Trophoblast cell (in vitro differentiated cells and primary cell): ENCODE data around the gene GNLY.

ENCODE experiments used
- DNase-seq, 2 donors: peaks; one replicate each; pipeline ENCODE4 v3.0.0-alpha.2; 2016
- H2AFZ ChIP-seq: 2 replicates; pipeline ENCODE4 v1.6.1; 2013; ENCODE audit warnings: low read length, moderate library complexity, mild to moderate bottlenecking; ENCODE audit not compliant: insufficient read depth, poor library complexity
- H2AK5ac ChIP-seq: 2 replicates; pipeline ENCODE4 v1.6.1; 2013; ENCODE audit warnings: mild to moderate bottlenecking, low read length
- H2BK120ac ChIP-seq: 2 replicates; pipeline ENCODE4 v1.6.1; 2013; ENCODE audit warnings: low read length, mild to moderate bottlenecking, moderate library complexity; ENCODE audit not compliant: insufficient read depth, poor library complexity
- H2BK12ac ChIP-seq: 2 replicates; pipeline ENCODE4 v1.6.1; 2013; ENCODE audit warnings: mild to moderate bottlenecking, low read length, moderate library complexity
- H2BK5ac ChIP-seq: 2 replicates; pipeline ENCODE4 v1.6.1; 2013; ENCODE audit warnings: low read length, low read depth, moderate library complexity, mild to moderate bottlenecking; ENCODE audit not compliant: poor library complexity
- H3K14ac ChIP-seq: 2 replicates; pipeline ENCODE4 v1.6.1; 2013; ENCODE audit warnings: mild to moderate bottlenecking, low read length
- H3K18ac ChIP-seq: 2 replicates; pipeline ENCODE4 v1.6.1; 2013; ENCODE audit warnings: mild to moderate bottlenecking, low read length
- H3K23ac ChIP-seq: 2 replicates; pipeline ENCODE4 v1.6.1; 2013; ENCODE audit warnings: low read length
- H3K27ac ChIP-seq: 2 replicates; pipeline ENCODE4 v1.5.1; 2013; ENCODE audit warnings: low read depth, mild to moderate bottlenecking, inconsistent platforms, low read length, moderate library complexity
- H3K27me3 ChIP-seq: 2 replicates; pipeline ENCODE4 v1.6.1; 2013; ENCODE audit warnings: inconsistent platforms, mild to moderate bottlenecking, low read length, moderate library complexity; ENCODE audit not compliant: insufficient read depth
- H3K36me3 ChIP-seq, 2 experiments: 1 replicate in 1 of 2; 2 replicates in 1 of 2; pipeline ENCODE4 v1.6.1; 2013; ENCODE audit warnings: low read length in 2 of 2, mild to moderate bottlenecking in 2 of 2, moderate library complexity in 1 of 2; ENCODE audit not compliant: insufficient read depth in 2 of 2, control insufficient read depth in 1 of 2
- H3K4ac ChIP-seq: 2 replicates; pipeline ENCODE4 v1.6.1; 2013; ENCODE audit warnings: low read depth, mild to moderate bottlenecking, low read length, moderate library complexity
- H3K4me1 ChIP-seq, 2 experiments: 1 replicate in 1 of 2; 2 replicates in 1 of 2; pipeline ENCODE4 v1.6.1; 2013; ENCODE audit warnings: low read length in 2 of 2, mild to moderate bottlenecking in 2 of 2, moderate library complexity in 1 of 2; ENCODE audit not compliant: insufficient read depth in 2 of 2, control insufficient read depth in 1 of 2
- H3K4me2 ChIP-seq: 2 replicates; pipeline ENCODE4 v1.6.1; 2013; ENCODE audit warnings: inconsistent platforms, mild to moderate bottlenecking, low read length, moderate library complexity
- H3K4me3 ChIP-seq: 2 replicates; pipeline ENCODE4 v1.5.1; 2013; ENCODE audit warnings: mild to moderate bottlenecking, low read depth, low read length, inconsistent platforms
- H3K79me1 ChIP-seq: one replicate; pipeline ENCODE4 v1.6.1; 2013; ENCODE audit warnings: low read length
- H3K79me2 ChIP-seq: 2 replicates; pipeline ENCODE4 v1.6.1; 2013; ENCODE audit warnings: low read length, mild to moderate bottlenecking; ENCODE audit not compliant: control insufficient read depth, insufficient read depth, poor library complexity
- H3K9ac ChIP-seq: 2 replicates; pipeline ENCODE4 v1.6.1; 2013; ENCODE audit warnings: mild to moderate bottlenecking, low read length
- H3K9me3 ChIP-seq: 2 replicates; pipeline ENCODE4 v1.6.1; 2013; ENCODE audit warnings: low read depth, mild to moderate bottlenecking, control low read depth, inconsistent platforms, low read length; ENCODE audit not compliant: insufficient read depth
- H4K12ac ChIP-seq: 2 replicates; pipeline ENCODE4 v1.6.1; 2013; ENCODE audit warnings: low read depth, mild to moderate bottlenecking, low read length, moderate library complexity
- H4K8ac ChIP-seq: 2 replicates; pipeline ENCODE4 v1.6.1; 2013; ENCODE audit warnings: low read depth, mild to moderate bottlenecking, low read length, moderate library complexity
- H4K91ac ChIP-seq: one replicate; pipeline ENCODE4 v1.6.1; 2013; ENCODE audit warnings: low read depth, mild to moderate bottlenecking, low read length, moderate library complexity
- WGBS: extraction: QIAGEN DNeasy Blood & Tissue Kit; methylation state at CpG from one replicate; pipeline ENCODE4 v1.1.7; 2013; ENCODE audit warnings: missing lambda C conversion rate; ENCODE audit not compliant: insufficient read length, insufficient coverage; ENCODE audit errors: extremely low coverage; 5-methylcytosine and 5-hydroxymethylcytosine counted together

The GNLY gene

DNA sequence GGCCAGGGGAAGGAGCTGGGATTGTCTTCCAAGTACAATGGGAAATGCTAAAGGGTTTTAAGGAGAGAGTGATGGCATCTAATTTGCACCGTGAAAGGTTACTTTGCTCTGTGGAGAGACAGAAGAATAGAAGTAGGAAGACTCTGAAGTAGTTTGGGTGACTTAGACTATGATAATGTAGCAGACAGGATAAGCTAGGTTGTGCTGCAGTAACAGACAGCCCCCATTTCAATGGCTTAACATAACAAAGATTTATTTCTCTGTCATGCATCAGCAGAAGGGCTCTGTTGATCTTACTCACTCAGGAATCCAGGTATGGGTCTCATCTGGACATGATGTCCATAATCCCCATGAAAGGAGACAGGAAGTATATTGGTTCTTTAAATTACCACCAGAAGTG is 26.4 kb downstream of the GNLY start:
- no peak overlapping the region for H2BK12ac ChIP-seq
- DNase-seq = no peak
- no peak overlapping the region for H3K18ac ChIP-seq
- H3K4ac ChIP-seq = no peak overlapping the region
- H4K91ac ChIP-seq = no peak overlapping the region
- H3K4me3 ChIP-seq = no peak overlapping the region
- no peaks in the 10 kb centered on the region for H3K79me2 ChIP-seq
- H4K12ac ChIP-seq = no peak overlapping the region
- H3K4me2 ChIP-seq = no peak overlapping the region
- H3K9me3 ChIP-seq = no peaks in the 10 kb centered on the region
- no peaks in the 10 kb centered on the region for H3K27me3 ChIP-seq
- H3K27ac ChIP-seq = no peak overlapping the region
- peaks cover 0 to 2% of the 10 kb centered on the region in 2 experiments for H3K4me1 ChIP-seq
- no peak overlapping the region for H3K14ac ChIP-seq
- no peaks in the 10 kb centered on the region for H3K36me3 ChIP-seq
- H4K8ac ChIP-seq = no peak overlapping the region
- H3K9ac ChIP-seq = no peak overlapping the region
- H2AFZ ChIP-seq = no peak overlapping the region
- no CpG with 5 or more reads among the region's 1 CpG for WGBS
- no peak overlapping the region for H2BK120ac ChIP-seq
- H2AK5ac ChIP-seq = no peak overlapping the region
- H3K23ac ChIP-seq = no peak overlapping the region
- no peak overlapping the region for H2BK5ac ChIP-seq
- H3K79me1 ChIP-seq = peaks cover 1% of the 10 kb centered on the region

DNA sequence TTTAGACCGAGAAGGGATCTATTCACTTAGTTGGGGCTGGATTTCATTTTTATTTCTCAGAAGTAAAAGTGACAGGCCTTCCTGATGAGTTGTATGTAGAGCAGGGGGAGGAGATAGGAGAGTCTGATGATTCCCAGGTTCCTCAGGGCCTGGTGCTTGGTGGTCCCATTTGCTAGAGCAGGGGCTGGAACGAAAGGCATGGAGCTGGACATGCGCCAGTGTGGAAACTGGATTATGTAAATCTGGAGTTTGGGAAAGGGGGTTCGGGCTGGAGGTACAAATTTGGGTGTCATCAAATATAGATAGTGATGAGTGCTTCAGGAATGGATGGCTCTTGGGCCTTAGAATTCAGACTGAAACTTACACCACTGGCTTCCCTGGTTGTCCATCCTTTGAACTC is 27.5 kb downstream of the GNLY start:
- H3K4me2 ChIP-seq = no peak overlapping the region
- no peak overlapping the region for H2AFZ ChIP-seq
- no peak overlapping the region for H2AK5ac ChIP-seq
- H4K91ac ChIP-seq = no peak overlapping the region
- no peak for DNase-seq
- no peak overlapping the region for H2BK5ac ChIP-seq
- WGBS = no CpG with 5 or more reads among the region's 4 CpGs
- H2BK120ac ChIP-seq = no peak overlapping the region
- no peaks in the 10 kb centered on the region for H3K9me3 ChIP-seq
- no peaks in the 10 kb centered on the region for H3K79me2 ChIP-seq
- no peak overlapping the region for H3K23ac ChIP-seq
- no peaks in the 10 kb centered on the region for H3K79me1 ChIP-seq
- H3K4me3 ChIP-seq = no peak overlapping the region
- no peak overlapping the region for H3K14ac ChIP-seq
- no peak overlapping the region for H3K4ac ChIP-seq
- no peaks in the 10 kb centered on the region for H3K4me1 ChIP-seq
- no peaks in the 10 kb centered on the region for H3K27me3 ChIP-seq
- H4K8ac ChIP-seq = no peak overlapping the region
- no peak overlapping the region for H3K18ac ChIP-seq
- no peak overlapping the region for H4K12ac ChIP-seq
- H3K36me3 ChIP-seq = no peaks in the 10 kb centered on the region
- H2BK12ac ChIP-seq = no peak overlapping the region
- no peak overlapping the region for H3K9ac ChIP-seq
- no peak overlapping the region for H3K27ac ChIP-seq

DNA sequence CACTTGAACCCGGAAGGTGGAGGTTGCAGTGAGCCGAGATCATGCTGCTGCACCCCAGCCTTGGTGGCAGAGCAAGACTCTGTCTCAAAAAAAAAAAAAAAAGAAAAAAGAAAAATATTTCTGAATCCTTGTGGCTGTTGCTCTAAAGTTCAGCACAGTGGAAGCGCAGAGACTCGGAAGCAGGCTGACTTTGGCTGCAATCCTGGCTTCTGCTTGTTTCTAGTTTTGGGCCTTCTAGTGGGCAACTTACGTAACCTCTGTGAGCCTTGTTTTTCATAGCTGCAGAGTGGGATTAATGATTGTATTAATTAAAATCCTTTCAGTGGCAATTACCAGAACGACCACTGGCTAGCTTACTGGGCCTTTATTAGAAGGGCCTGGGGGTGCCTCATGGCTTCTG is 28.4 kb downstream of the GNLY start:
- no peak overlapping the region for H3K9ac ChIP-seq
- no peak overlapping the region for H3K14ac ChIP-seq
- no peak overlapping the region for H3K23ac ChIP-seq
- no peak overlapping the region for H2BK5ac ChIP-seq
- H4K8ac ChIP-seq = no peak overlapping the region
- H2AFZ ChIP-seq = no peak overlapping the region
- no peaks in the 10 kb centered on the region for H3K79me1 ChIP-seq
- no peak for DNase-seq
- no peak overlapping the region for H2BK120ac ChIP-seq
- H3K79me2 ChIP-seq = no peaks in the 10 kb centered on the region
- H3K18ac ChIP-seq = no peak overlapping the region
- no peak overlapping the region for H2AK5ac ChIP-seq
- no peaks in the 10 kb centered on the region for H3K36me3 ChIP-seq
- H2BK12ac ChIP-seq = no peak overlapping the region
- H4K91ac ChIP-seq = no peak overlapping the region
- no CpG with 5 or more reads among the region's 6 CpGs for WGBS
- no peak overlapping the region for H4K12ac ChIP-seq
- H3K4ac ChIP-seq = no peak overlapping the region
- H3K4me2 ChIP-seq = no peak overlapping the region
- H3K27me3 ChIP-seq = no peaks in the 10 kb centered on the region
- no peak overlapping the region for H3K27ac ChIP-seq
- no peaks in the 10 kb centered on the region for H3K9me3 ChIP-seq
- H3K4me1 ChIP-seq = no peaks in the 10 kb centered on the region
- H3K4me3 ChIP-seq = no peak overlapping the region

DNA sequence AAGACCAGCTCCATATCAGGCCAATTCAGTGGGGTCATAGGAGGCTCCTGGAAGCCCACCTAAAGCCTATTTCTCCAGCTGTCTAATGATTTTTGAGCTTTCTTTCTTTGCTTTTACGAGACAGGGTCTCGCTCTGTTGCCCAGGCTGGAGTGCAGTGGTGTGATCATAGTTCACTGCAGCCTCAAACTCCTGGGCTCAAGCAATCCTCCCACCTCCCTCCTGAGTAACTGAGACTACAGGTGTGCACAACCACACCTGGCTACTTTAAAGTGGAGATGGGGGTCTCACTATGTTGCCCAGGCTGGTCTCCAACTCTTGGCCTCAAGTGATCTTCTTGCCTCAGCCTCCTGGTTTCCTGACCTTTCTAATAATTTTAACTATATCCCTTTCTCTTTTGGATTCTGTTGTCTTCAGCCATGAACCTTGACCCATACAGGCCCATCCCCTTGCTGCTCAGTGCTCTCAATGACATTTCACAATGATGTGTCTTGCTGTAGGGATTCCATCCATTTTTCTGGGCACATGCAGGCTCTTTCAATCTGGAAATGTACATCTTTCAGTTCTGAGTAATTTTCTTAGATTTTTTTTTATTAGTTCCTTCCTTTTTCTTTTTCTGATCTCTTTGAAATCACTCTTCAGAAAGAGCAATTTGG is 29.7 kb downstream of the GNLY start:
- no peak overlapping the region for H3K9ac ChIP-seq
- WGBS = no CpG with 5 or more reads among the region's 2 CpGs

More for the DNA sequence above, 29.7 kb downstream of the GNLY start:
- Histone ChIP-seq H2BK5ac (no peak overlapping the region), H2AK5ac (no peak overlapping the region), H2BK12ac (no peak overlapping the region), H3K36me3 (no peaks in the 10 kb centered on the region), H2BK120ac (no peak overlapping the region), H3K14ac (no peak overlapping the region), H3K79me1 (no peaks in the 10 kb centered on the region), H3K9me3 (no peaks in the 10 kb centered on the region), H3K4me2 (no peak overlapping the region), H4K91ac (no peak overlapping the region), H3K4me1 (no peaks in the 10 kb centered on the region), H3K27me3 (no peaks in the 10 kb centered on the region), H3K4ac (no peak overlapping the region), H4K12ac (no peak overlapping the region), H3K18ac (no peak overlapping the region), H3K27ac (no peak overlapping the region), H3K79me2 (no peaks in the 10 kb centered on the region), H3K23ac (no peak overlapping the region), H4K8ac (no peak overlapping the region), H3K4me3 (no peak overlapping the region), H2AFZ (no peak overlapping the region)
- peak; percentile 54 to 80 for DNase-seq
